Urothelium cell line (cell line): ENCODE results near the gene CYCS.

Experiments
- DNase-seq: peaks from one replicate; pipeline ENCODE4 v3.0.0; 2011; ENCODE audit warnings: low spot score, mixed read lengths
- FAIRE-seq: peaks from 2 replicates; lab custom pipeline; 2011; peaks lifted over from hg19 to GRCh38; lab: Jason Lieb, UNC

The CYCS gene

GRCh38 chr7:25075459-25075858 lies 49.6 kb downstream of the CYCS start:
- FAIRE-seq = no peak
- DNase-seq = no peak

GRCh38 chr7:25073451-25073850 lies 51.6 kb downstream of the CYCS start:
- DNase-seq (no peak), FAIRE-seq (no peak)
